B cell (primary cell): Measurements from ENCODE around the gene SLC25A21.

Source experiments
- EZH2 ChIP-seq: IDR thresholded peaks from 2 replicates; pipeline ENCODE4 v1.6.1; 2012; ENCODE audit warnings: borderline replicate concordance, low read depth, mild to moderate bottlenecking, moderate library complexity, low read length; ENCODE audit not compliant: insufficient read depth, poor library complexity, severe bottlenecking
- TF ChIP-seq, protein P1 (sequence below): fragments of 200-600 bp; IDR thresholded peaks from one replicate; pipeline ENCODE4 v1.8.0; 2022; ENCODE audit warnings: antibody characterized with exemption, mild to moderate bottlenecking

DNA sequence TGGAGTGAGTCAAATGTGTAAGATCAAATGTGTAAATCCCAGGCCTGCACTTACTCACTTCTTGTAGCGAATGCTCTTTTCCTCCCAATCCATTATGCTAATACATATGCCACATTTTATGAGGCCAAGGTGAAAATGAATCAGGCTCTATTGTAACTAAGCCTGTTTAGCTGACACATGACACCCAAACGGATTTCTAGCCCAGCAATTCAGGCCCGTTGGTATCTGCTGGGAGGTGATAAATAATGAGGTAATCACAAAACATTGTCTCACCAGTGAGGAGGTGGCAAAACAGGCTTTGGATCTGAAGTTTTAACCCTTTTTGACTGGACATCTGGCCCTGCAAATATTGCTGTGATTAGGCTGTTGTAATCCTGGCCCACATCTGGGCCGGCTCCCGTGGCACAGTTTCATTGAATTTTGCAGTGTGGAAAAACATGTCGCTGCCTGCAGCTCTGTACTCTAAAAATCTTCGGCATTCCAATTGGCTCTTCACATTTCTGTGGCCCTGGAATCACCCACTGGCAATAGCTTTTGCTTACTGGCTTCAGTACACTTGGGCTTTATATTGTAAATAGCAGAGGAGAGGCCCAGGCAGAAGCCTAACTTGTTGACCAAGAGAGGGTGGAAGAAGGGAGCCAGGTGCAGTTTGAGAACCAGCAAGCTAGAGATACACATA is 404.7 kb downstream of the SLC25A21 start:
- TF ChIP-seq, protein P1, sequence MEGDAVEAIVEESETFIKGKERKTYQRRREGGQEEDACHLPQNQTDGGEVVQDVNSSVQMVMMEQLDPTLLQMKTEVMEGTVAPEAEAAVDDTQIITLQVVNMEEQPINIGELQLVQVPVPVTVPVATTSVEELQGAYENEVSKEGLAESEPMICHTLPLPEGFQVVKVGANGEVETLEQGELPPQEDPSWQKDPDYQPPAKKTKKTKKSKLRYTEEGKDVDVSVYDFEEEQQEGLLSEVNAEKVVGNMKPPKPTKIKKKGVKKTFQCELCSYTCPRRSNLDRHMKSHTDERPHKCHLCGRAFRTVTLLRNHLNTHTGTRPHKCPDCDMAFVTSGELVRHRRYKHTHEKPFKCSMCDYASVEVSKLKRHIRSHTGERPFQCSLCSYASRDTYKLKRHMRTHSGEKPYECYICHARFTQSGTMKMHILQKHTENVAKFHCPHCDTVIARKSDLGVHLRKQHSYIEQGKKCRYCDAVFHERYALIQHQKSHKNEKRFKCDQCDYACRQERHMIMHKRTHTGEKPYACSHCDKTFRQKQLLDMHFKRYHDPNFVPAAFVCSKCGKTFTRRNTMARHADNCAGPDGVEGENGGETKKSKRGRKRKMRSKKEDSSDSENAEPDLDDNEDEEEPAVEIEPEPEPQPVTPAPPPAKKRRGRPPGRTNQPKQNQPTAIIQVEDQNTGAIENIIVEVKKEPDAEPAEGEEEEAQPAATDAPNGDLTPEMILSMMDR: no peak
- no peak for TF ChIP-seq EZH2
